GM21576 (cell line): ENCODE results near the gene MYLK.
"Not testable (repeated sequence)": the region's sequence is repeated elsewhere in the genome, so short reads cannot be mapped to it uniquely, and the experiment has no call there.

Experiments
- ATAC-seq: cut with Tn5 transposase; IDR thresholded peaks from one replicate; pipeline ENCODE4 v1.9.1; 2021; ENCODE audit warnings: mild to moderate bottlenecking, moderate library complexity; ENCODE audit not compliant: unreplicated experiment

Gene MYLK, protein sequence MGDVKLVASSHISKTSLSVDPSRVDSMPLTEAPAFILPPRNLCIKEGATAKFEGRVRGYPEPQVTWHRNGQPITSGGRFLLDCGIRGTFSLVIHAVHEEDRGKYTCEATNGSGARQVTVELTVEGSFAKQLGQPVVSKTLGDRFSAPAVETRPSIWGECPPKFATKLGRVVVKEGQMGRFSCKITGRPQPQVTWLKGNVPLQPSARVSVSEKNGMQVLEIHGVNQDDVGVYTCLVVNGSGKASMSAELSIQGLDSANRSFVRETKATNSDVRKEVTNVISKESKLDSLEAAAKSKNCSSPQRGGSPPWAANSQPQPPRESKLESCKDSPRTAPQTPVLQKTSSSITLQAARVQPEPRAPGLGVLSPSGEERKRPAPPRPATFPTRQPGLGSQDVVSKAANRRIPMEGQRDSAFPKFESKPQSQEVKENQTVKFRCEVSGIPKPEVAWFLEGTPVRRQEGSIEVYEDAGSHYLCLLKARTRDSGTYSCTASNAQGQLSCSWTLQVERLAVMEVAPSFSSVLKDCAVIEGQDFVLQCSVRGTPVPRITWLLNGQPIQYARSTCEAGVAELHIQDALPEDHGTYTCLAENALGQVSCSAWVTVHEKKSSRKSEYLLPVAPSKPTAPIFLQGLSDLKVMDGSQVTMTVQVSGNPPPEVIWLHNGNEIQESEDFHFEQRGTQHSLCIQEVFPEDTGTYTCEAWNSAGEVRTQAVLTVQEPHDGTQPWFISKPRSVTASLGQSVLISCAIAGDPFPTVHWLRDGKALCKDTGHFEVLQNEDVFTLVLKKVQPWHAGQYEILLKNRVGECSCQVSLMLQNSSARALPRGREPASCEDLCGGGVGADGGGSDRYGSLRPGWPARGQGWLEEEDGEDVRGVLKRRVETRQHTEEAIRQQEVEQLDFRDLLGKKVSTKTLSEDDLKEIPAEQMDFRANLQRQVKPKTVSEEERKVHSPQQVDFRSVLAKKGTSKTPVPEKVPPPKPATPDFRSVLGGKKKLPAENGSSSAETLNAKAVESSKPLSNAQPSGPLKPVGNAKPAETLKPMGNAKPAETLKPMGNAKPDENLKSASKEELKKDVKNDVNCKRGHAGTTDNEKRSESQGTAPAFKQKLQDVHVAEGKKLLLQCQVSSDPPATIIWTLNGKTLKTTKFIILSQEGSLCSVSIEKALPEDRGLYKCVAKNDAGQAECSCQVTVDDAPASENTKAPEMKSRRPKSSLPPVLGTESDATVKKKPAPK (N-terminal part only)

DNA sequence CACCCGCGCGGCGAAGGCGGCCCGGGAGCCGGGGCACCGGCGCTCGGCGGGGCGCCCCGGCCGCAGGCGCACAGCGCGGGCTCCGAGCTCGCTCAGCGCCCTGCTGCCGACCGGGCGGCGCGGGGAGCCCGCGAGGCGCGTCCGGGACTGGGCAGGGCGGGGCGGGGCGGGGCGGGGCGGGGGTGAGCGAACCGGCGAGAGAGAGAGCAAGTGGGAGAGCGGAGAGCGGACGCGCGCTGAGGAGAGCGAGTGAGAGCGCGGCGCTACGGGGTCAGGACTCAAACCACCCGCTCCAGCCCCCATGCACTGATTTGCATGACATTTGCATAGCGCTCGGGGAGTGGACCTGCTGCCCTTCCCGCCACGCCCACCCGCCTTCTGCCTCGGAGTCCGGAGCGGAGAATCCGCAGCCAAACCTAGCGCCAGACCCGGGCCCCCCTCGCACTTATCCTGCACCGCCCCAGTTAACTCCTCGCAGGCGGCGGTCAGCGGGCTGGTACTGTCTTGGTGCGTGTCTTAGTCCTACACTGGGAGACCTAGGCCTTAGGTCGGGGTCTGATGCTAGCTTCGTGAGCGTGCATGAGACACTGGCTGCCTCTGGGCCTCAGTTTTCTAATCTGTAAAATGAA is at the start of gene MYLK:
Gene MYLK (minus strand): TSS at position 130 of the 629 bp plus-strand sequence. CDS start 90,491 bp downstream, outside the sequence.
- peak; percentile 74 for ATAC-seq

DNA sequence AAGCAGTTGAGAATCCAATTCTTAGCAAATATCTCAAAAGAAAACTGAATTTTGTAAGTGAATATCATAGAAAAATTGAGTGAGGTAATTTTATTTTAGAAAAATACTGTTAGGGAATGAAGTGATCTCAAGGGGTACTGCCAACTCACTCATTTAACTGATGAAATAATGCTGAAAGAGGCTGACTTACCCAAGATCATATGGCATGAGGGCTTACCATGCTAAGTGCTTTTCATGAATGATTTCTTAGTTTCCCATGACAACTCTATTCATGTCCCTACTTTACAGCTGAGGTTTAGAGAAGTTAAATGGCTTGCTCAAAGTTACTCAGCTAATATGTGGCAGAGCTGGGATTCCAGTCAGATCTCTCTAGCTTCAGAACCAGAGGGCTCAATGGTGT is 46.3 kb upstream of the MYLK start:
- ATAC-seq: no peak

DNA sequence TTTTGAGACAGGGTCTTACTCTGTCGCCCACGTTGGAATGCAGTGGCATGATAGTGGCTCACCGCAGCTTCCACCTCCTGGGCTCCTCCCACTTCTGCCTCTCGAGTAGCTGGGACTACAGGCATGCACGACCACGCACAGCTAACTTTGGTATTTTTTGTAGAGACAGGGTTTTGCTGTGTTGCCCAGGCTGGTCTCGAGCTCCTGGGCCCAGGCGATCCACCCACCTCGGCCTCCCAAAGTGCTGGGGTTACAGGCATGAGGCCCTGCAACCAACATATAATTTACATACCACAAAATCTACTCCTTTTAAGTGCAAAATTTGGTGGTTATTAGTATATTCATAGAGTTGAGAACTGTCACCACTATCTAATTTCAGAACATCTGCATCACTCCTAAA is 45.2 kb upstream of the MYLK start:
- no peak for ATAC-seq

DNA sequence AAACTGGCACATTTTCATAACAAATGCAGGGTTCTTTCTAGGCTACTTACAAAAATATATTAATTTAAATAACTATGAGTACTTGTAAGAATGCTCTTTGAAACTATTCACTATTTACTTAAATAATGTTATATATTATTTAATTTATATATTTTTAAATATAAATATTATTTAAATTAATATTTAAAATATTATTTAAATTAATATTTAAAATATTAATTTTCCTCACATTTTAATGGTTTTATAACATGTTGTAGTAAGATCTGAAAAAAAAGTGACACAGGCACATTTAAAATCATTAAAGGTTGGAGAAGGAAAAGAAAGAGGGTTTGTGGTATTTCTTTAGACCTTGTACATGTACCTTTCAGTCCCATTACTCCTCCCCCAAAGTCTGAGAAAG is 42.3 kb upstream of the MYLK start:
- no peak for ATAC-seq

DNA sequence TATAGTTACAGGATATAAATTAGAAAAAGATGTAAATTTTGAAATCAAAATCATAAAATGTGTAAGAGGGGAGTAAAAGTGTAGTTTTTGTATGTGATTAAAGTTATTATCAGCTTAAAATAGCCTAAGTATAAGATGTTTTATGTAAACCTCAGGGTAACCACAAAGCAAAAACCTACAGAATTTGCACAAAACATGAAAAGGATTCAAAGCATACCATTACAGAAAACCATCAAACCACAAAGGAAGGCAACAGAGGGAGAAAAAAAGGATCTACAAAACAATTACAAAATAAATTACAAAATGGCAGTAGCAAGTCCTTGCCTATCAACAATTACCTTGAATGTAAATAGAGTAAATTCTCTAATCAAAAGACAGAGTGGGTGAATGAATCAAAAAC is 36.7 kb upstream of the MYLK start:
- ATAC-seq: no peak

DNA sequence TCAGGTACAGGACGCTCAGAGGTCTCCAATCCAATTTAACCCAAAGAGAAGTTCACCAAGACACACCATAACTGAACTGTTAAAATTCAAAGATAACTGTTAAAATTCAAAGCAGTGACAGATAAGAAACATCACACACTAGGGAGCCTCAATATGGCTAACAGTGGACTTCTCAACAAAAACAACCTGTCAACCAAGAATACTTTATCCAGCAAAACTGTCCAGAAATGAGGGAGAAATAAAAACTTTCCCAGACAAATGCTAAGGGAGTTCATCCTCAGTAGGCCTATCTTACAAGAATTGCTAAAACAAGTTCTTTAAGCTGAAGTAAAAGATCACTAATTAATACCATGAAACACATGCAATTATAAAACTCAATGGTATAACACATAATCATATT is 36.3 kb upstream of the MYLK start:
- ATAC-seq: no peak

DNA sequence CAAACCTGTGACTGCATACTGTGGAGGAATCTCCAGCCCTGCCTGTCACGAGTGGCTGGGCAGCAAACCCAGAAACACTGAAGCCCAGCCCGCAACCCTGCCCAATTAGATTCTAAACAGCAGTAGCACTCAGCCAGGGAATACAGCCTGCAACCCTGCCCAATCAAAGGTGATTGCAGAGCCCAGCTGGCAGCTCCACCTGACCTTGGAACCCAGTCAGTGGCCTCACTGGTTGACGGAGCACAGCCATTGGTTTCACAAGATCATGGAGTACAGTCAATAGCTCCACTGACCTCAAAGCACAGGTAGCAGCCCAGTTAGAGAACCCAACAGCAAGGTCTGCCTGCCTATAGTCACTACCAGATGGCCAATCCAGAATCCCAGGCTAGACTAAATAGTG is 35.2 kb upstream of the MYLK start:
- no peak for ATAC-seq

DNA sequence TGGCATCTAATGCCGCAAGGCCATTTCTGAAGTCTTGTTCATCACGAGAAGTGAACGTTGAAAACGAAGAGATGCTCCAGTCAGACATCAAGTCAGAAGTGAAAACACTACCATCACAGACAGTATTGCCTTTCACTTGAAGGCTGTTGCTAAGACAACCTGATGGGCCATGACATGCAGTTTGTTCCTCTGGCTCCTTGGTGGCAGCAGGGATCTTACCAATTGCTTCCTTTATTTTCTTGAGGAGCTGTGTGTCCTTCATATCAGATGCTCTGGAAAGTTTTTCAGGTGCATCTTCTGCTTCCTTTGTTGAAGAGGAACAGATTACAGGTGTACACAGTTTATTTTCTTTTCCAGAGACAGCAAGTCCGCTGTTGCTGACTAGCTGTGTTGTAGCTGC is 30.7 kb upstream of the MYLK start:
- ATAC-seq: no peak

DNA sequence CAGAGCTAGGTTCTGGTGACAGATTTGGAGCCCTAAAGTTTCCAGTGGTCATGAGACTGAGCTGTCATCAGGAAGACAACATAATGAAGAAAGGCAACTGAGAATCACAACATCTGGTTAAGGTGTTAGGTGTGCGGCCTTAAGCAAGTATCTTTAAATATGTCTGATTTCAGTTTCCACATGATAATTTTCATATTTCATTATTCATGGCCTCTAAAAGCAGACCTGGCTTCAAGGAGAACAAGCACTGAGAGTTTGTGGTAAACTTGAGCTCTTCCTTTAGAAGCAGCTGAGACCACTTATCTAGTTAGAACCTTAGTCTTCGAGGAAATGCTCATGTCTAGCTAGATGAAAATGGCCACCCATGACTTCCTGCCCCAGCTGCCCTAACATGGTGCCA is 25.7 kb upstream of the MYLK start:
- no peak for ATAC-seq

DNA sequence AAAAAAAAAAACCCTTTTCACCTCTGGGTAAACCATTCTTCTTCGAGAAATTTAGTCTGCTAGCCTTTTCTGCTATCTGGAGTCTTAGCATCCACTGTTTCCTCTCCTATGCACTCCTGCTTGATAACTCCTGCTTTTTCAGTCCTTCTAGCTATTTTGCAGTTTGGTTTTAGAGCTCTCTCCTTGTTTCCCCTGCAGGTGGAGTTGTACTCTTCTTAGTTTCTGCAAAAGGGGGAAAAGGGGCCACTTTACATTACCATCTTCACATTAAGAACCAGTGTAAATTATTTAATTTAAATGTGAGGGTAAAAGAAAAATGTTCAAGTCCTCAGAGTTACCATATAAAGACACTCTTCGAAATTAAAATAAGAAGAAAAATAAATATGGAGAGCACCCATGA is 23.6 kb upstream of the MYLK start:
- no peak for ATAC-seq

DNA sequence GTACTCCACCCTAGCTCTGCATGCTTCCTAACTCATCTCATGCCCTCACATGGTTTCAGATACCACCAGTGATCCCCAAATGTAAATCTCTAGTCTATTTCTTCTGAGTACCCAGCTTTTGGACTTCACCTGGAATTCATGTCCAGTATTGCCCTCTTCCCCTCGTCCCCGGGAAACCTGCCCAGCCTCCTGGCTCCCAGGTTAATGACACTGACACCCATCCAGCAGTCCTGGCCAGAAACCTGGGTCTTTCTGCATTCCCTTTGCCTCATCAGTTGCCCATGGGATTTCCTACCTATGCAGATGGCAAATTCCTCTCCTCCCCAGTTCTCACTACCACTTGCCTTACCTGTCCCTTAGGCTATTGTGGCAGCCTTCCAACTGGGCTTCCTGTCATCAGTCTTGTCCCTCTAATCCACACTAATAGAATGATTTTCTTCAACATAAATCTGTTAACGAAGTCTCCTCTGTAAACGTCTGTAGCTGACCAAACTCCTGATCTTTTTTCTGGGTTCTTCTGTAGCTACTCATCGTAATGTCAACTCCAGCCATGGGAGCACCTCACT is 15.3 kb upstream of the MYLK start:
- ATAC-seq: no peak

DNA sequence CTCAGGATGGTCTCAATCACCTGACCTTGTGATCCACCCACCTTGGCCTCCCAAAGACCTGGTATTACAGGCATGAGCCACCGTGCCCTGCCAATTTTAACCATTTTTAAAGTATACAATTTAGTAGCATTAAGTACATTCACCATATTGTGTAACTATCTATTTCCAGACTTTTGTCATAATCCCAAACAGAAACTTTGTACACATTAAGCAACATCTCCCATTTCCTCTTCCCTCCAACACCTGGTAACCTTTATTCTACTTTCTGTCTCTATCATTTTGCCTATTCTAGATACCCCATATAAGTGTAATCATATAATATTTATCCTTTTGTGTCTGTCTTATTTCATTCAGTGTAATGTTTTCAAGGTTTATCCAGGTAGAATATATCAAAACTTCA is 8.9 kb upstream of the MYLK start:
- ATAC-seq: no peak

DNA sequence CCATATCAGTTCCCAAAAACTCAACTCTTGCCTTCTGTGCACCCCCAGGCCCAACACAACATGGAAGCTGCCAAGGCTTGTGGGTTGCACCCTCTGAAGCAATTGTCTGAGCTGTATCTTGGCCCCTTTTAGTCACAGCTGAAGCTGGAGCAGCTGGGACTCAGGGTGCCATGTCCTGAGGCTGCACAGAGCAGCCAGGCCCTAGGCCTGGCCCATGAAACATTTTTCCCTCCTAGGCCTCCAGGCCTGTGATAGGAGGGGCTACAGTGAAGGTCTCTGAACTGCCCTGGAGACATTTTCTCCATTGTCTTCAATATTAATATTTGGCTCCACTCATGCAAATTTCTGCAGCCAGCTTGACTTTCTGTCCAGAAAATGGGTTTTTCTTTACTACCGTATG is 8.1 kb upstream of the MYLK start:
- no peak for ATAC-seq

DNA sequence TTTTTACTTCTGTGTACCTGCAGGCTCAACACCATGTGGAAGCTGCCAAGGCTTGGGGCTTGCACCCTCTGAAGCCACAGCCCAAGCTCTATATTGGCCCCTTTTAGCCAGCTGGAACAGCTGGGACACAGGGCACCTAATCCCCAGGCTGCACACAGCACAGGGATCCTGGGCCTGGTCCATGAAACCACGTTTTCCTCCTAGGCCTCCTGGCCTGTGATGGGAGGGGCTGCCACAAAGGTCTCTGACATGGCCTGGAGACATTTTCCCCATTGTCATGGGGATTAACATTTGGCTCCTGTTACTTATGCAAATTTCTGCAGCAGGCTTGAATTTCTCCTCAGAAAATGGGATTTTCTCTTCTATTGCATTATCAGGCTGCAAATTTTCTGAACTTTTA is 6.9 kb upstream of the MYLK start:
- ATAC-seq: not testable (repeated sequence)

DNA sequence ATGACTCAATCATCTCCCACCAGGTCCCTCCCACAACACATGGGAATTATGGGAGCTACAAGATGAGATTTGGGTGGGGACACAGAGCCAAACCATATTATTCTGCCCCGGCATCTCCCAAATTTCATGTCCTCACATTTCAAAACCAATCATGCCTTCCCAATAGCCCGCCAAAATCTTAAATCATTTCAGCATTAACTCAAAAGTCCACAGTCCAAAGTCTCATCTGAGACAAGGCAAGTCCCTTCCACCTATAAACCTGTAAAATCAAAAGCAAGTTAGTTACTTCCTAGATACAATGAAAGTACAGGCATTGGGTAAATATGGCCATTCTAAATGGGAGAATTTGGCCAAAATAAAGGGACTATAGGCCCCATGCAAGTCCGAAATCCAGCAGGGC is 6.0 kb upstream of the MYLK start:
- not testable (repeated sequence) for ATAC-seq

DNA sequence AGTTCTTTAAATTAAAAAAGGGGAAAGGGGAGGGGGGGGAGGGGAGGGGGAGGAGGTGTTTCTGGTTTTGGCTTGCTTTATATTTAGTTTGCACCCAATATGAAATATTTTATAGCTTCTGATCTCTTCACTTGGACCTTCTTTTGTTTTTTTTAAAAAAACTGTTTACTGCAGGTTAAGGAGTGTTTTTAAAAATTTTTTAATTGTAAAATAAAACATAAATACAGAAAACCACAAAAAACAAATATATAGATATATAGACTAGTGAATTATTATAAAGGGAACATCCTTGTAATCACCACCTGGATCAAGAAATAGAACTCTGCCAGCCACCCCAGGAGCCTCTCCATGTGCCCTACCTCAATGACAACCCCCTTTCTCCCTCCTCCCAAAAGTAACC is 861 bp upstream of the MYLK start:
- no peak for ATAC-seq

DNA sequence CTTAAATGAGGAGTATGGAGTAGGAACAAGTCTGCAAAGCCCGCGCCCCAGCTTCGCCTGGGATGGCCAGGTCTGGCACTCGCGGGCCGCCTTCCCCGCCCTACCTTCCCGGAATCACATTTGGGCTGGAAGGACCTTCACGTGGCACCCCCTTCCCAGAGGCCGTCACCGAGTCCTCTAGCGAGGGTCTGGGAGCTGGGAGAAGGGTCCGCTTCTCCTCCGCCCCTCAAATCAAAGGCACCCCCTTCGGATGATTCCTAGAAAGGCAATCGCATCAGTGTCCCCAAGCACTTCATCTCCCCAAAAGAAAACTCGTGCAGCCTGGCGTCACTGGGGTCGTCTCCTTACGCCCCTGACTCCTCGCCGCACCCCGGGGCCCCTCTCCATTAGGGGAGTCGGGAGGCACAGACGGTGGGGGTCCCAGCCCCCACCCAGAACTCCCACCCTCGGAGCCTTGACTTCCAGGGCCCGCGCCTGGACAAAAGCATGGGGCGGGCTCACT is 380 bp downstream of the MYLK start:
- ATAC-seq: no peak

DNA sequence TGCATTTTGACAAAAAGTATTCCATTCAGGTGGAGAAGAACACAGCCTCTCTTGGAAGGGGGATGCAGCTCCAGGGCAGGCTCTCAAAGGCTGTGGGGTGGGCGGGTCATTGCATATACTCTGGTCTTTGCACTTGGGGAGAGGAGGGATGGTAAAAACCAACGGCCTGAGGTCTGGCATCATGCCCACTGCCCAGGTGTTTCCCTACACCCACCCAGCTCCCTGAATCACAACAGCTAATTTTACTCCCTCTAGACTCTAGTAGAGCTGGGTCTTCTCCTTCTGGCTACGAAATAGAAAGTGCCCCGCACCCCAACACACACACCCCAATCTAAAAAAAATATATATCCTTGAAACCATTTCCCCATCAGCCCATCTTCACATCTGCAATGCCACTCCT is 1.0 kb downstream of the MYLK start:
- ATAC-seq: no peak

DNA sequence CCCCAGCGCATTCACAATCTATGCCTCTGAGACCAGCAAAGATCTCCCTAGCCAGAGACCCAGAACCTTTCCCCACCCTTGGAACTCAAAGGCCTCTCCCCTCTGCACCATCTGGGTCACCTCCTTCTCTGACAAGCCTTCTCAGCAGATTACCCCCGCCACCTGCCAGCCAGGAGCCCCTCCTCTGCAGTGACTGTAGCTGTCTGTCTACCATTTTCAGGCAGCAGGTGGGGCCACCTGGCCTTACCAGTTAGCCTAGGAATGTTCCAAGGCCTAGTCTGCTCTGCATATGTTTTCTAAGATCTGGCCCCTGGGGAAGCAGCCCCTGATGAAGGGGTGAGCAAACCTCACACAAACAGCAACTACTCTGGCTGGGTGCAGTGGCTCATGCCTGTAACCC is 2.4 kb downstream of the MYLK start:
- no peak for ATAC-seq

DNA sequence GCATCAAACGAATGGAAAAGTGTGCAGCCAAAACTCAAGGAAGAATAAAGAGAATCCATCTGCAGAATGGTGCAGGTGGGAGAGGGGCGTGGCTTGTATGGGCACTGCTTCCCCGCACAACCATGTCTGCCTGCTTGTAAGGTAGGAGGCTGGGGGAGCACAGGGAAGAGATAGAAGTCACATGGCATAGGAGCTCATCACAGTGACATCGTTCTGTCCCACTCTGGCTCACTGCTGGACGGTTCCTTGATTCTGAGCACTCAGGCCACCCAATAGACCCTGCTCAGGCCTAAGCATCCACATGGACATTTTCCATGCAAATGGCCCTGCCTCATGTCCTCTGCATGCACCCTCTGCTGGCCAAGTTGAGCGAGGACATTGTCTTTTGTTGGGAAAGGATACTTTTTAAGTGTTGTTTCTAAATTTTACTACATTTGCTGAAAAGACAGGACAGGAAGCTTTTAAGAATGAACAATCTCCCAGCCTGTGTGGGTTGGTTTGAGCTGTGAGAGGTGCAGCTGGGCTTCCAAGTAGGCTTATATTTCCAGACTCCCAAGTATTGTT is 3.1 kb downstream of the MYLK start:
- ATAC-seq: no peak
